ENCODE results near the gene PCDH1.
"Not testable (repeated sequence)": the region's sequence is repeated elsewhere in the genome, so short reads cannot be mapped to it uniquely, and the experiment has no call there.

PCDH1 gene

DNA sequence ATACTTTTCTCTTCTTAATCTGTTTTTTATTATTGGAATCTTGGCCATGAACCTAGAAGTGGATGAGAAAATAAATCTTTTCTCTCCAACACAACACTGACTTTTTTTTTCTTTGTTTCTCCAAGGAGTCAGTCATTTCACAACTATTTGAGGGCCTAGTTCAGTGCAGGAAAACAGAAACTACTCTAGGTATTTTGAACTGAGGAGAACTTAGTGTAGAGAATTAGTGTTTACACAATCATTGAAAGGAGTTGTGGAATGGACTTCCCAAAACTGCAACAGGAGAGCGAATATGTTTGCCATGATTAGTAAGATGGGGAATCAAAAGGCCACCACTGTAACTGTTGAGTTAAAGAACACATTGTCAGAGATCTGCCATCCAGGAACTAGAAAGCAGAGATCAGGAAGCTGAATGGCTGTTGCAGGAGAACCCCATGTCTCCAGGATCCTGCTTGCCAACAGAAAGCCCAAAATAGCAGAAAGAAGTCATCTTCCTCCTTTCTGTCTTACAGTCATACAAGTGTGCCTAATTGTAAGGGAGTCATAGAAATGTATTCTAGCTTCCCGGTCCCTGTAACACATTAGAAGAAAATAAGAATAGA is 20.3 kb upstream of the PCDH1 start:
- no peak for DNase-seq (ENCODE audit: low read depth)

DNA sequence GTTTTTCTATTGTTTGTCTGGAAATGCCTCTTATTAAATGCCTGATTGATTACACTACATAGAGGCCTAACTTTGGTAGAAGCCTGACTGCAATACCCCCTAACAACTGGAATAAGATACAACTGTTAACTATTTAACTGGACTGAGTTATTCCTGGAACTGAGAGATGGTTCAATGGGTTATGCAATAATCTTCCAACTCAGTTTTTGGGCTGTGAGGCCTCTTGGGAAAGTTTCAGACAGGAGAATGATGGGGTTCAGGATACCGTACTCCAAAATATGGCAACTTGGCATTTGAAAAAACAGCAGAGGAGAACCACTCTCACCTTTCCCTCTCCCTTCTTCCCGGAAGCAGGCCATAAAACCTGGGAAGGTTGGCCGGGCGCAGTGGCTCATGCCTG is 19.2 kb upstream of the PCDH1 start:
- no peak for DNase-seq (ENCODE audit: low read depth)

GRCh38 chr5:141890429-141890828 is 12.2 kb upstream of the PCDH1 start:
- not testable (repeated sequence) for DNase-seq (ENCODE audit: low read depth)

- no peak for DNase-seq (ENCODE audit: low read depth)
These were observed 11.2 kb upstream of the PCDH1 start for GRCh38 chr5:141889282-141889871.

DNA sequence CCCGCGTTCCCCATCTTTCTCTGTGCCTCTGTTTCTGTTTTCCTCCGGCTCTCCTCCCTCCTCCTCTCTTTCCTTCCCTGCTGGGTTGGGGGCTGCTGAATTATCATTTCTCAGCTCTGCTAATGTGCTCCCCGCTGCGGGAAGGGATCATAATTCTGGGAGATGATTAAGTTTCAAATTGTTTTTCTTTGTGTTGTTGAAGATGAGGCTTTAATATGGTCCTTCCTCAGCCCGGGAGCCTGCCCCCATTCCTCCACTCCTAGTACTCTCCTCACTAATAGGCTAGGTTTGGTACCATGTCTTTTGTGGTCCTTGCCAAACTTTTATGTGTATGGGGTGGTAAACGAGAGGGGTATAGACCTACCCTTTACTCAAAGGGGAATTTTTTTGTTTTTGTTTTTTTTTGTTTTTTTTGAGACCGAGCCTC is 5.7 kb upstream of the PCDH1 start:
- DNase-seq (ENCODE audit: low read depth) = no peak

DNA sequence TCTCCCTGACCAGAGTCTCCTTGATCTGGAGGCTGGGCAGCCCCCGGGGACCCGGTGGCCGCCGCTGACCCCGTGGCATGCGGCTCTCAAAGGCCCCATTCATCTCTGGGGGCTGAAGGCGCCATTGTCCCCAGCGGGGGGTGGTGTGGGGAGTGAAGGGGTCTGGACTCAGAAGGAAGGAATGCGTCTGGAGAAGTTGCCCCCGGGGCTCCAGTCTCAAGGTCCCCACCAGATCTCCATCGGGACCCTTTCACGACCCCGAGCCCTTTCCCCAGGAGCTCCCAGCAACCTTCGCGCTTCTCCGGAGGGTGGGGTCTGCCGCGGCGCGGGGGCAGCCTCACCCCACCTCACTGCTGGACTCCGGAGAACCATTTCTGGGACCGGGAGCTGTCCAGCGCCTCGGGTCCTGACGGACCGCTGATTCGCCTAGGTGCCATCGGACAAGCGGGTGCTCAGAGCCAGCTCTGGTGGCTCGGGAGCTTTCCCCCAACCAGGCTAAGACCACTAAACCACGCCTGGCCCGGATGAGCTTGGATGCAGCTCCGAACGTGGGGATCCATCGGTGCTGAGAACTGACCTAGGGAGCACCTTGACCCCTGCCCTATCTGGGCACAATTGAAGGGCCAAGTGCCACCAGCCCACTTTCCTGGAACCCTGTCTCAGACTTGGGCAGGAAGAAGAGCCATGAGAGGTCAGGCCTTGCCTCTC is 5.1 kb upstream of the PCDH1 start:
- DNase-seq (ENCODE audit: low read depth) = no peak

DNA sequence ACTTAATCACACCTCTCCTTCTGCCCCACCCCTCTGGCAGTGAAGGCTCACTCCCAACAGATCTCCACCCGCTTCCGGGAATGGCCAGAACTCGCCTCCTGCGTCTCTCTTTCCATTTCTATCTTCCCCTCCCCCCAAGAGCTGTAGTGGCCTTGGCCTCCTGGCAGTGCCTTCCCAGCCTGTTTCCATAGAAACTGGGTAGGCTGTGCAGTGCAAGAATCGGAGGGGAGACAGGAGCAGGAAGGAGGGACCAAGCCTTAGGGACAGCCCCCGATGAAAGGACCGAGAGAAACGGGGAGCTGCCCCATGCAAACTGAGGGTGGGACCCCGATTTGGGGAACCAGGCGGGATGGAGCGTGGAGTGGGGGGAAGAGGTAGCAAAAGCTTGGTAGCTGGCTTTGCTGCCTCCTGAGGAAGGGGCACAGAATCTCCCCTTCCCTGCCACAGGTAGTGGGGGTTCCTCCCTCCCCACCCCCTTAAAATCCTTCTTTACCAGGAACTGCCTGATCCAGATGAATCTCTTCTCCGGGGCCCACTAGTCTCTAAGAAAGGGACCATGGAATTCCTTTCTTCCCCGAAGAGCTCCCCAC is 4.5 kb upstream of the PCDH1 start:
- no peak for DNase-seq (ENCODE audit: low read depth)

DNA sequence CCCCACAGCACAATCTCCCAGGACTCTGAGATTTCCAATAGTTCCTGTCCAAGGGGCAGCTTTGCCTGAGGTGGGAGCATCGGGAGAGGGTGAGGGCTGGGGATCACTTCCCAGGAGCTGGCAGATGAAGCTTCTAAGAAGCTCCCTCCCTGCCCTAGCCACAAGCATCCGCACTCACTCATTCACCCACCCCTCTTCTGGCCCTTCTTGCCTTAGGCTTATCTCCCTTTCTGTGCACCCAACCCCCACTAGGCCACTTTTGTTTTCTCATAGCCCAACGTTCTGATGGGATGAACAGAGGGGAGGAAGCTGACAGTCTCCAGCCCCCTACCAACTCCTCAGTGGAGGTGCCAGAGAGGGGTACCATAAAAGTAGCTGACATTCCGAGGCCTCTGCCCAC is 3.7 kb upstream of the PCDH1 start:
- no peak for DNase-seq (ENCODE audit: low read depth)

- no peak for DNase-seq (ENCODE audit: low read depth)
These were observed 3.0 kb upstream of the PCDH1 start for GRCh38 chr5:141880961-141881801.

DNA sequence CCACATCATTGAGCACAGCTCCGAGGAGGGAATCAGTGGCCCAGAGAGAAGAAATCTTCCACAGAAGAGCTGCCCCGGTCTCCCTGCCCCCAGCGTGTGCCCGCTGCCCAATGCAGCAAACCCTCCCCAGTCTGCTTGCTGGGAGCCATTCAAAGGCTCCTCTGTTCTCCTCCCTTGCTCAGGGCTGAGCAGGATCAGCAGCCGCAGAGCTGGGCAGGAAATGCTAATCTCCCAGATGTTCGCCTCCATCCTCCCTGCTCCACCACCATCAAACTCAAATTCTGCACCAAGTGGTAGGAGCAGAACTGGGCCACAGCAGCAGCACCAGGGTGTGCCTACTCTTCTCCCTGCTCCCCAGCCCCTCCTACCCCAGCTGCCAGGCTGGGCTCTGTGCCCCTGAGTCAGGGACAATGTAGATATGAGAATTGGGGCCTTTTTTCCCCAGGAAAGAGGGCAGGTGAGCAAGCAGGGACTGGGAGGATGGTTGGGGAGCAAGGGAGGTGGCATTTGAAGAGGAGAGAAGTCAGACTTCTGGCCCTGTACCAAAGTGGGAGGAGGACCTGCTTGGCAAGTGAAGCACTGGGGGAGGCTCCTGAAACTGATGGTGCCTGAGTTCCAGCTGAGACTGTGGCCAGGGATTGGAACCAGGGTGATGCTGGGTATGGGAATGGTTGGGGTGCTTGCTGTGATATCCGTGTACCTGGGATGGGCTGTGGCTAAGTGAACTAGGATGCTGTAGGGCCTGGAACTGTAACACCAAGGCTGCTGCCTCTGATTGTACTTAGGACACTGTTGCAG is 1.9 kb upstream of the PCDH1 start:
- no peak for DNase-seq (ENCODE audit: low read depth)

GRCh38 chr5:141879426-141879759 is 1.2 kb upstream of the PCDH1 start:
- DNase-seq (ENCODE audit: low read depth) = no peak

DNA sequence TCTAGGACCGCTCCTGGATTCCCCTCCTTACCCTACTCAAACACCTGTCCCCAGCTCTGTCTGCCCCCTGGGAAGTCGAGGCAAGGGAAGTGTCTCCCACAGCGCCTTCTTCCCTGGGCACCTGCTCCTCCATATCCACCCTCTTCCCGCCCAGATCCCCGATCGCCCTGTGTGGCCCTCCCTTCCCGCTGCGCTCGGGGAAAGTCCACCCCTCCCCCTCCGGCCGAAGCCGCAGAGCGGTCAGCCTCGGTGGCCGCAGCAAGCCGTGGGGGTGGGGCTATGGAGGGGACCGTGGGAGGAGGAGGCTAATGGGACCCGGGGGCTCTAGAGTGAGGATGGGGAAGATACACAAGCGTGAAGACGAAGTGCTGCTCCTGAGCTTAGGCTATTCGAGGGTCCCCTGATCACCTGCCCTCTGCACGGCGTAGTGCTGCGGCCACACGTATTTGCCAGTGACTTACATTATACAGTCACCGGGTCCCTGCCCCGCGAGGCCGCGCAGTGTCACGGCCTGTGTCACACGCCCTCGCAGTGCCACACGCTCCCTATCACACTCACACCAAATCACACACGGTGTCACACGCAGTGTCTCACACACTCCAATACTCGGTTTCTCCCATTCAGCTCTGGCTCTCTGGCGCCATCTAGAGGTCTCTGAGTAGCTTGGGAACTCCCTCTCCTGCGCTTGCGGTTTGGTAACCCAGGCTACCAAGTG is 658 bp upstream of the PCDH1 start:
- DNase-seq (ENCODE audit: low read depth) = peak; percentile 85

- no peak for DNase-seq (ENCODE audit: low read depth)
These were observed 639 bp downstream of the PCDH1 start for GRCh38 chr5:141877356-141878185.

GRCh38 chr5:141876628-141877355 is 1.4 kb downstream of the PCDH1 start:
- no peak for DNase-seq (ENCODE audit: low read depth)

DNA sequence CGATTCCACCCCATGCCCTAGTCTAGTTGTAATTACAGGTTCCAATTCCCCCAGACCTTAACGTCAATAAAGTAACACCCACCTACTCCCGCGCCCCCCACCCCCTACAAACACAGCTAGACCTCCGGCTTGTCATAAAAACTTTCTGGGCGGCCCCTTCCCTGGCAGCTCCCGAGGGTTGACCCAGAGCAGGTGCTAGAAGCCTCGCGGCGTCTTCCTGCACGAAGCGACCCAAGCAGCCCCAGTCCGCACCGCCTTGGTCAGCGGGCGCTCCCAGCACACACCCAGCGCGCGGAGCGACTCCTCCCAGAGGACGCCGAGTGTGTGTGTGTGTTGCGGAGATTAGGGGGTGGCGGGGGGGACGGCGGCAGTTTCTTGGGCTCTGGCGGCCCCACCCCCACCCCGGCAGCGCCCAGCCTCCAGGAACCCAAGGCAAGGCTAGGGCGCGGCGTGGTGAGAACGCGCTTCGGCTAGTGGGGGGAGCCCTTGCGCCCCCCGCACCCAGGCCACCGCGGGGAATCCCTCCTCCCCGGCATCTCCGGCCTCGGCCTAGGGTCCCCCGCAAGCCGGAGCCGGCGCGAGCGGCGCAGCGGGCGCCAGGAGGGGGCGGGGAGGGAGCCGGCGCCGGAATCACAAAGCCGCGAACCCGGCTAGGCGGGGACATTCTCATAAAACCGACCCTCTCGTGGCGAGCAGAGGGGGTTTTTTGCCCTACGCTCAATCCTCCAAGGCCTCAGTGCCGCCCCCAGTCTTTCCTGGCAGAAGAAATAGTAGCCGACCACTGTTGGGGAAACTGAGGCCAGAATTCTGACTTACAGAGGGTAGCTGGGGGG is 2.2 kb downstream of the PCDH1 start:
- no peak for DNase-seq (ENCODE audit: low read depth)

DNA sequence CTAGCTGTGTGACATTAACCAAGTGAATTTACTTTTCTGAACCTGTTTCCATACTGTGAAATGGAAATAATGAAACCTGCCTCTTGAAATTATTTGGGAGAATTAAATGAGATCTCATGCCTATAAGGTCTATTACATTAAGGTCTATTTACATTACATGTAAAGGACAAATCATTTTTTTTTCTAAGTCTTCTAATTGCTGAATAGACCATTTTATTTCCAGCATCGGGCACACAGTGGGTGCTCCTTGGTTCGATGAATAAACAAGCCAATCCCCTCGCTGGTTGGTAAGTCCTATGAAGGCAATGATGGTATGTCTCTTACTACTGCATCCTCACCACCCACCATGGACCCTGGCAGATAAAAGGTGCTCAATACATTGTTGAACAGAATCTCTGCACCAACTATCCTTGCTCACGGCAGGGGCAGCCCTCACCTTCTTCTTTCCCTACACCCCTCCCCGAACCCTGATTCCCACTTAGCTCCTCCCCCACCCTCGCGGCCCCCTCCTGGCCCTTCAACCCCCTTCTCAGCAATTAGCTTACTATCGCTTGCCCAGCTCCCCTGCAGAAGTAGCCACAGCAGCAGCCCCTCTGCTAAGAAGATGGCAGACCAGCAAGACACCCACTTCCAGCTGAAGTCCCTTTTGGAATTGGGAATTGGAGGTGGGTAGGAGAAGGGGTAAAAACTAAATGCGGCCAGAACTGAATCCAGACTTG is 3.0 kb downstream of the PCDH1 start:
- DNase-seq (ENCODE audit: low read depth) = no peak

- no peak for DNase-seq (ENCODE audit: low read depth)
These were observed 3.8 kb downstream of the PCDH1 start for GRCh38 chr5:141874262-141874964.

Data from stimulated activated CD8-positive, alpha-beta memory T cell treated with anti-CD3 and anti-CD28 coated beads, Interleukin-12 subunit alpha, Interleukin-12 subunit beta, amount 100 ng/mL, for 1 hour (primary cell).